ENCODE data around the gene NENF. TPM values are rescaled to one million over a fixed set of nuclear protein-coding genes. Genes with fewer than 3 reads are reported as not detected.
"Not testable (repeated sequence)": the region's sequence is repeated elsewhere in the genome, so short reads cannot be mapped to it uniquely, and the experiment has no call there.

NENF gene
- total RNA-seq, 1 donor from 2014 or later: 110 TPM

DNA sequence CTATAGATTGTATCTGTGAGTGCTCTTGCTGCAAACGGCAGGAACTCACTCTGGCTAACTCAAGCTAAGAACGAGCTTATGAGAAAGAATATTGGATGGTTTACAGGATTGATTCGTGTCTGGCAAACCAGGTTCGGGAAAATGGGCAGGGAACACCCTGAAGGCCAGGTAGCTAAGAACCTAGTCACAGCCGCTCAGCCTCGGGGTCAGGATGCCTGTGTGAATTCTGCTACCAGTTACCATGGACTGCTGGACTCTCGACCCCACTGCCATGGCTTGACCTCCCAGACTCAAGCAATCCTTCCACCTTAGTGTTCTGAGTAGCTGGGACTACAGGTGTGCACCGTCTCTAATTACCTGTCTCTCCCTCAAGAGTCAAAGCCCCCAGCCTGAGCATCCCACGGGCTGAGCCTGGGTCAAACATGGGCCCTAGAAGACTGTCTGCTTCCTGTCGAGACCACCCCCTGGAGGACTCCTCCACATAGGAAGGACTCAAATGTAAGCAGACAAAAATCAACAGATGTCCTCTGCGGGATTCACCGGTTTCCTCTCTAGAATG, 45.8 kb downstream of the NENF start:
- Histone ChIP-seq H3K4me1 (peaks cover 6% of the 10 kb centered on the region), H3K4me3 (no peak overlapping the region), H3K27ac (no peak overlapping the region), H3K9me3 (no peaks in the 10 kb centered on the region), H3K36me3 (no peaks in the 10 kb centered on the region), H3K27me3 (no peaks in the 10 kb centered on the region)
- intact Hi-C loops (cut with DNase I): loop anchor here (10.0 kb wide), 2 partner anchors 126 to 306 kb away; partner anchors contain the start of gene ATF3
- no peak for TF ChIP-seq POLR2AphosphoS5 (IDR thresholded peaks at IDR 0.05; ENCODE audit: insufficient read depth in 1 of 2, low read depth in 1 of 2)
- TF ChIP-seq, protein P1, sequence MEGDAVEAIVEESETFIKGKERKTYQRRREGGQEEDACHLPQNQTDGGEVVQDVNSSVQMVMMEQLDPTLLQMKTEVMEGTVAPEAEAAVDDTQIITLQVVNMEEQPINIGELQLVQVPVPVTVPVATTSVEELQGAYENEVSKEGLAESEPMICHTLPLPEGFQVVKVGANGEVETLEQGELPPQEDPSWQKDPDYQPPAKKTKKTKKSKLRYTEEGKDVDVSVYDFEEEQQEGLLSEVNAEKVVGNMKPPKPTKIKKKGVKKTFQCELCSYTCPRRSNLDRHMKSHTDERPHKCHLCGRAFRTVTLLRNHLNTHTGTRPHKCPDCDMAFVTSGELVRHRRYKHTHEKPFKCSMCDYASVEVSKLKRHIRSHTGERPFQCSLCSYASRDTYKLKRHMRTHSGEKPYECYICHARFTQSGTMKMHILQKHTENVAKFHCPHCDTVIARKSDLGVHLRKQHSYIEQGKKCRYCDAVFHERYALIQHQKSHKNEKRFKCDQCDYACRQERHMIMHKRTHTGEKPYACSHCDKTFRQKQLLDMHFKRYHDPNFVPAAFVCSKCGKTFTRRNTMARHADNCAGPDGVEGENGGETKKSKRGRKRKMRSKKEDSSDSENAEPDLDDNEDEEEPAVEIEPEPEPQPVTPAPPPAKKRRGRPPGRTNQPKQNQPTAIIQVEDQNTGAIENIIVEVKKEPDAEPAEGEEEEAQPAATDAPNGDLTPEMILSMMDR (IDR thresholded peaks at IDR 0.05): no peak
- TF ChIP-seq POLR2A (IDR thresholded peaks at IDR 0.05): no peak
- DNase-seq (ENCODE audit: extremely low spot score in 2 of 2): no peak

DNA sequence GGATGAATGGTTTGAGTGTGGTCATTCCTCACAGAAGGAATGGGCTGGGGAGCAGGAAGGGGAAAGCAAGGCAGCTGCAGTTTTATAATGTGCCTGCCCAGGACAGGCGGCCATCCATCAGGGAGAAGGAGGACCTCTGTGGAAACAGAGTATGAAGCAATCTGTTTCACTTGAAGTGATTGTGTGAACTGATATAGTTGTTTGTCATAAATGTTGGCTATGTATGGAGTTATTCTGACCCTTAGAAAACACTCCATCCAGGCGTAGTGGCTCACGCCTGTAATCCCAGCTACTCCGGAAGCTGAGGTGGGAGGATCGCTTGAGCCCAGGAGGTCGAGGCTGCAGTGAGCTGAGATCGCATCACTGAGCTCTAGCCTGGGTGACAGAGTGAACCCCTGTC, 46.5 kb downstream of the NENF start:
- no peaks in the 10 kb centered on the region for H3K9me3 ChIP-seq
- DNase-seq (ENCODE audit: extremely low spot score in 2 of 2): no peak
- peaks cover 6% of the 10 kb centered on the region for H3K4me1 ChIP-seq
- H3K36me3 ChIP-seq: no peaks in the 10 kb centered on the region
- intact Hi-C loops (cut with DNase I): loop anchor here (10.0 kb wide), 2 partner anchors 126 to 306 kb away; partner anchors contain the start of gene ATF3
- no peak for TF ChIP-seq POLR2AphosphoS5 (IDR thresholded peaks at IDR 0.05; ENCODE audit: insufficient read depth in 1 of 2, low read depth in 1 of 2)
- TF ChIP-seq POLR2A (IDR thresholded peaks at IDR 0.05): no peak
- TF ChIP-seq, protein P1 (IDR thresholded peaks at IDR 0.05): no peak
- H3K27me3 ChIP-seq: no peaks in the 10 kb centered on the region
- no peak overlapping the region for H3K4me3 ChIP-seq
- H3K27ac ChIP-seq: no peak overlapping the region

DNA sequence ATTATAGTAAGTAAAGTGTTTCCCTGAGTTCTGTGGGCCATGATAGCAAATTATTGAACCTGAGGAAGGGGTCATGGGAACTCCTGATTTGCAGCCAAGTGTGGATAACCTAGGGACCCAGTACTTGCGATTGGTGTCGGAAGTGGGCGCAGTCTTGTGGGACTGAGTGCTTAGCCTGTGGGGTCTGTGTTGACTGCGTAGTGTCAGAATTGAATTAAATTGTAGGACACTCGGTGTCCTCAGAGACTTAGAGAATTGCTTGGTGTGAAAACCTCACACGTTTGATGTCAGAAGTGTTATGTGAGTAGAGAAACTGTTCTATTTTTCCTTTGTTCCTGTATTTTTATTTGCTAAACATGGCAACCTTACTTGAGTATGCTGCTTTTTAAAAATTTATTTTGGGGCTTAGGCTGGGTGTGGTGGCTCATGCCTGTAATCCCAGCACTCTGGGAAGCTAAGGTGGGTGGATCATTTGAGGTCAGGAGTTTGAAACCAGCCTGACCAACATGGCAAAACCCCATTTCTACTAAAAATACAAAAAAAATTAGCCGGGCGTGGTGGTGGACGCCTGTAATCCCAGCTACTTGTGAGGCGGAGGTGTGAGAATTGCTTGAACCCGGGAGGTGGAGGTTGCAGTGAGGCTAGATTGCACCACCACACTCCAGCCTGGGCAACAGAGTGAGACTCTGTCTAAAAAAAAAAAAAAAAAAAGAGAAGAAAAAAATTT, 48.2 kb downstream of the NENF start:
- H3K9me3 ChIP-seq; H3K4me3 ChIP-seq; H3K27me3 ChIP-seq; H3K4me1 ChIP-seq; intact Hi-C loops (cut with DNase I); H3K27ac ChIP-seq; H3K36me3 ChIP-seq; DNase-seq (ENCODE audit: extremely low spot score in 2 of 2): not testable (repeated sequence)

DNA sequence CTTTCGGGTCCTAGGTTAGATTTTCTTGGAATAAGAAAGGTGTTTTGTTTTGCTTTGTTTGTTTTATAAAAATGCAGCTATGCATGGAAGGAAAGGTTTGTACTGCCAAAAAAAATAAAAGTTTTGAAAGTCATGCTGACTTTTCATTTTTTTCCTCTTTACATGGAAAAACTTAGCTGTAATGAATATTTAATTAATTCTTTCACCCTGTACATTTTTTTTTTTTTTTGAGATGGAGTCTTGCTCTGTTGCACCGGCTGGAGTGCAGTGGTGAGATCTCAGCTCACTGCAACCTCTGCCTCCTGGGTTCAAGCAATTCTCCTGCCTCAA, 48.7 kb downstream of the NENF start:
- Histone ChIP-seq H3K27me3 (no peaks in the 10 kb centered on the region), H3K27ac (no peak overlapping the region), H3K36me3 (no peaks in the 10 kb centered on the region), H3K9me3 (no peaks in the 10 kb centered on the region), H3K4me1 (peaks cover 6% of the 10 kb centered on the region), H3K4me3 (no peak overlapping the region)
- no peak for TF ChIP-seq POLR2A (IDR thresholded peaks at IDR 0.05)
- no peak for TF ChIP-seq POLR2AphosphoS5 (IDR thresholded peaks at IDR 0.05; ENCODE audit: insufficient read depth in 1 of 2, low read depth in 1 of 2)
- TF ChIP-seq, protein P1 (IDR thresholded peaks at IDR 0.05): no peak
- intact Hi-C loops (cut with DNase I): no loop called here
- DNase-seq (ENCODE audit: extremely low spot score in 2 of 2): no peak

DNA sequence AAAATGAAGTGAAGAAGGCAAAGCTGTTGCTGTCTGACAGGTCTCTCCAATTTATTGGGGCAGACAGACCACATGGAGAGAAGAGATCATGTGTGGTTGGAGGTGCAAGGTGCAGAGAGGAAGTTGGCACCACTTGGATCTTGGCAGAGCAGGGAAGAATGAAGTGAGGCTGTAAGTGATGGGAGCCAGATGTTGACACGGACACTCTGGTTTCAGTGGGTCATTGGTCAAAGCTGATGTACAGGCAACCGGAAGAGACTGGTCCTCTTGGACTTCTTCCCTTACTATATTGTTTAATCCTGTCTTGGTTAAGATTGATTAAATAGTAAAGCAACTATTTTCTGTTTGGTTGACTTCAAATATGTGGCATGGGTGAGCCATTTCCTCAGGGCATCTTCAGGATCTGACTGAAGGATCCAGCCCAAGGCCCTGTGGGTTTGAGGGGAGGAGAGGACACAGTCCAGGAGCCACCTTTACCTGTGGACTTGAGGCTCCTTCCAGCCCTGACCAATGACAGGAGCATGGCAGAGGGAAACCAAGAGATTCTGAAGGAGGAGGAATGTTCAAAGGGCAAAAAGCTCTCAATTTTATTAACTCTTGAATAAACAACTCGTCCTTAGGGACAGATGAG, 49.4 kb downstream of the NENF start:
- no peaks in the 10 kb centered on the region for H3K36me3 ChIP-seq
- no peak overlapping the region for H3K27ac ChIP-seq
- H3K4me3 ChIP-seq: no peak overlapping the region
- peaks cover 6% of the 10 kb centered on the region for H3K4me1 ChIP-seq
- H3K9me3 ChIP-seq: no peaks in the 10 kb centered on the region
- intact Hi-C loops (cut with DNase I): no loop called here
- no peak for DNase-seq (ENCODE audit: extremely low spot score in 2 of 2)
- no peaks in the 10 kb centered on the region for H3K27me3 ChIP-seq
- TF ChIP-seq, protein P1 (IDR thresholded peaks at IDR 0.05): no peak
- TF ChIP-seq POLR2A (IDR thresholded peaks at IDR 0.05) (no peak), POLR2AphosphoS5 (IDR thresholded peaks at IDR 0.05; ENCODE audit: insufficient read depth in 1 of 2, low read depth in 1 of 2) (no peak)
